Thoracic aorta (tissue), 2 donors: ENCODE measurements around the gene TRIP13. TPM values are rescaled to one million over a fixed set of nuclear protein-coding genes. Genes with fewer than 3 reads are reported as not detected.

Experiments
- ATAC-seq: fragments of 150-250 bp; one replicate; pipeline ENCODE4 v1.8.0; 2017; ENCODE audit warnings: low read depth; ENCODE audit not compliant: insufficient number of reproducible peaks, low FRiP score
- DNase-seq: peaks from one replicate; pipeline ENCODE4 v3.0.0-alpha.2; 2020; ENCODE audit warnings: low spot score
- H3K27ac ChIP-seq, 2 donors: fragments of 200-600 bp; sonication (generic); 1 replicate in 1 of 2; 2 replicates in 1 of 2; pipeline ENCODE4 v1.5.1; 2016; ENCODE audit warnings: mild to moderate bottlenecking in 2 of 2, moderate library complexity in 2 of 2
- H3K27me3 ChIP-seq: fragments of 200-600 bp; sonication (generic); replicated peaks from 2 replicates; pipeline ENCODE4 v1.6.0; 2016; ENCODE audit warnings: mild to moderate bottlenecking; ENCODE audit not compliant: insufficient read depth
- H3K36me3 ChIP-seq: fragments of 200-600 bp; sonication (generic); one replicate; pipeline ENCODE4 v1.5.1; 2016
- H3K4me1 ChIP-seq, 2 donors: fragments of 200-600 bp; sonication (generic); 1 replicate in 1 of 2; 2 replicates in 1 of 2; pipeline versions ENCODE4 v1.5.1 to v1.6.0; 2016; ENCODE audit warnings: low read depth in 2 of 2, mild to moderate bottlenecking in 1 of 2; ENCODE audit not compliant: control insufficient read depth in 1 of 2
- H3K4me3 ChIP-seq: fragments of 200-600 bp; sonication (generic); 2 replicates; pipeline ENCODE4 v1.5.1; 2016; ENCODE audit warnings: mild to moderate bottlenecking
- H3K9me3 ChIP-seq: fragments of 200-600 bp; sonication (generic); 2 replicates; pipeline ENCODE4 v1.5.1; 2016
- CTCF ChIP-seq: fragments of 200-600 bp; sonication (generic); IDR thresholded peaks from one replicate; pipeline ENCODE4 v1.5.1; 2019; ENCODE audit warnings: antibody characterized with exemption
- total RNA-seq, 2 donors: library from RNA; depleted of rRNA; stranded (reverse); fragments of >200 nt; gene quantifications; one replicate each; pipeline versions ENCODE4 v1.1.0 to v1.2.3, GENCODE V29; 2016

The TRIP13 gene
- total RNA-seq, 2 donors from 2014 or later: 1.6 TPM; not detected in 1

- Histone ChIP-seq H3K4me1 (peaks cover 11 to 23% of the 10 kb centered on the region in 2 donors), H3K4me3 (peak overlapping the region; percentile 86), H3K27me3 (no peaks in the 10 kb centered on the region), H3K36me3 (peaks cover 17% of the 10 kb centered on the region), H3K9me3 (no peaks in the 10 kb centered on the region), H3K27ac (peak overlapping the region in 1 of 2 donors; percentile 91)
- DNase-seq (no peak), ATAC-seq (no peak)
- TF ChIP-seq CTCF: no peak
Observed at GRCh38 chr5:891117-891836, 1.4 kb upstream of the TRIP13 start.

GRCh38 chr5:891837-892393 lies 769 bp upstream of the TRIP13 start:
- no peaks in the 10 kb centered on the region for H3K9me3 ChIP-seq
- TF ChIP-seq CTCF: no peak
- DNase-seq (no peak), ATAC-seq (no peak)
- H3K4me3 ChIP-seq: peak overlapping the region; percentile 86
- peaks cover 11% of the 10 kb centered on the region for H3K36me3 ChIP-seq
- no peaks in the 10 kb centered on the region for H3K27me3 ChIP-seq
- peak overlapping the region; percentile 75 to 91 for H3K27ac ChIP-seq
- H3K4me1 ChIP-seq: peaks cover 11 to 23% of the 10 kb centered on the region in 2 donors

- Histone ChIP-seq H3K4me3 (peak overlapping the region; percentile 86), H3K4me1 (peaks cover 11 to 23% of the 10 kb centered on the region in 2 donors), H3K9me3 (no peaks in the 10 kb centered on the region), H3K27ac (no peak overlapping the region), H3K36me3 (peaks cover under 1% of the 10 kb centered on the region), H3K27me3 (no peaks in the 10 kb centered on the region)
- DNase-seq (no peak), ATAC-seq (no peak)
- no peak for TF ChIP-seq CTCF
Observed at GRCh38 chr5:893137-893506, 438 bp downstream of the TRIP13 start.

GRCh38 chr5:893711-894110 lies 1.0 kb downstream of the TRIP13 start:
- Histone ChIP-seq H3K9me3 (no peaks in the 10 kb centered on the region), H3K27ac (no peak overlapping the region), H3K4me1 (peaks cover 11 to 23% of the 10 kb centered on the region in 2 donors), H3K4me3 (no peak overlapping the region), H3K27me3 (no peaks in the 10 kb centered on the region), H3K36me3 (no peaks in the 10 kb centered on the region)
- ATAC-seq: no peak
- no peak for TF ChIP-seq CTCF
- DNase-seq: no peak

GRCh38 chr5:900781-901180 lies 8.1 kb downstream of the TRIP13 start:
- H3K4me1 ChIP-seq: no peaks in the 10 kb centered on the region

More at GRCh38 chr5:900781-901180, 8.1 kb downstream of the TRIP13 start:
- no peaks in the 10 kb centered on the region for H3K27me3 ChIP-seq
- no peaks in the 10 kb centered on the region for H3K36me3 ChIP-seq
- H3K9me3 ChIP-seq: no peaks in the 10 kb centered on the region
- H3K4me3 ChIP-seq: no peak overlapping the region
- DNase-seq (no peak), ATAC-seq (no peak)
- no peak overlapping the region for H3K27ac ChIP-seq
- TF ChIP-seq CTCF: no peak
